CD4-positive, alpha-beta T cell treated with Interleukin-10 for 1 hour (primary cell): Measurements from ENCODE around the gene C4A.
"Not testable (repeated sequence)": the region's sequence is repeated elsewhere in the genome, so short reads cannot be mapped to it uniquely, and the experiment has no call there.

Source experiments
- DNase-seq: peaks from one replicate; pipeline ENCODE4 v3.0.0-alpha.2; 2020

C4A gene

DNA sequence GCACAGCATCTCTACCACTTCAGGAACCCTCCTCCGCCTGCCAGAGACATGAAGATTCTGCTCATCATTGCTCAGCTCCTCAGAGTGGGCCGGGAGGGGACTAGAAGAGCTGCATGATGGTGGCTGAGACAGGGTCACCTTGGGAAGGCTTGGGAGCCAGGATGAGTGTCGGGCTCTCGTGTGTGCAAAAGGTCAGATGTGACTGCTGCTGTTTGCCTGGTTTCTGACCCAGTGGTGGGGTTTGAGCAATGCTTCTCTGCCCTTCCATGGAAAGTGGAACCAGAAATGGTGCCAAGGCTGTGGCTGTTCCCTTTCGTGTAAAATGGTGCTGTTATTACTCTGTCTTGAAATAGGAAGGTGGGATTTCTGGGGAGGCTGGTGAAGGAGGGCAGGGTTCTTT is 859 bp upstream of the C4A start:
- DNase-seq, result not testable (repeated sequence)

DNA sequence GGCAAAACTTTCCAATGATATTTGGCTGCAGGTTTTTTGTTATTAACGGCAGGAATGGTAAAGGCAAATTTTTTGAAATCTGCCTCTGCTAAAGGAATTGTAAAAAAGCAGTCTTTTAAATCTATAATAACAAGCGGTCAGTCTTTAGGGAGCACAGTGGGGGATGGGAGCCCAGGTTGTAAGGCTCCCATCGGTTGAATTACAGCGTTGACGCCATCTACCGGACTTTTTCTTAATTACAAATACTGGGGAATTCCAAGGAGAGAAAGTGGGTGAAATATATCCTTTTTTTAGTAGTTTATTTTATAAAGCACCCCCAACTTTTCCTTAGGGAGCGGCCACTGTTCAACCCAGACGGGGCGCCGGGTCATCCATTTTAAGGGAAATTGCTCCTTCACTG is 7.5 kb downstream of the C4A start:
- not testable (repeated sequence) for DNase-seq

DNA sequence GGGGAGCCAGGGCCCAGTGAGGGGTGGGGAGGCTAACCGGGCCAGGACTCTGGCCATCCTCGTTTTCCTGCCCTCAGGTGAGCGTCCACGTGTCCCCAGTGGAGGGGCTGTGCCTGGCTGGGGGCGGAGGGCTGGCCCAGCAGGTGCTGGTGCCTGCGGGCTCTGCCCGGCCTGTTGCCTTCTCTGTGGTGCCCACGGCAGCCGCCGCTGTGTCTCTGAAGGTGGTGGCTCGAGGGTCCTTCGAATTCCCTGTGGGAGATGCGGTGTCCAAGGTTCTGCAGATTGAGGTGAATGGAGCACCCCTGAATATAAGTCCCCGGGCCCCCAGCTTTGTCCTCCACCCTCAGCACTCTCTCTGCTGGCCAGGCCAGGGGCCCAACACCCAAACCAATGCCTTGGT is 12.6 kb downstream of the C4A start:
- not testable (repeated sequence) for DNase-seq

DNA sequence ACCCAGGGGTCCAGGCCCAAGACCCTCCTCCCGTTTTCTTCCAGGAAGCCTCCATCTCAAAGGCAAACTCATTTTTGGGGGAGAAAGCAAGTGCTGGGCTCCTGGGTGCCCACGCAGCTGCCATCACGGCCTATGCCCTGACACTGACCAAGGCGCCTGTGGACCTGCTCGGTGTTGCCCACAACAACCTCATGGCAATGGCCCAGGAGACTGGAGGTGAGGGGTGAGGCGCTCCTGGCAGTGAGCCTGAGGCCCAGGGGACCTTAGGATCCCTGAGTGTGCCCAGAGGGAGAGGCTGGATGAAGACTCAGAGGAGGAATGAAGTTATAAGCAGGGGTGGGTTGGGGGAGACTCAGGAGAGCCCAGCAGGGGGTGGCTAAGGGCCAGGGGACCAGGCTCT is 14.5 kb downstream of the C4A start:
- not testable (repeated sequence) for DNase-seq

DNA sequence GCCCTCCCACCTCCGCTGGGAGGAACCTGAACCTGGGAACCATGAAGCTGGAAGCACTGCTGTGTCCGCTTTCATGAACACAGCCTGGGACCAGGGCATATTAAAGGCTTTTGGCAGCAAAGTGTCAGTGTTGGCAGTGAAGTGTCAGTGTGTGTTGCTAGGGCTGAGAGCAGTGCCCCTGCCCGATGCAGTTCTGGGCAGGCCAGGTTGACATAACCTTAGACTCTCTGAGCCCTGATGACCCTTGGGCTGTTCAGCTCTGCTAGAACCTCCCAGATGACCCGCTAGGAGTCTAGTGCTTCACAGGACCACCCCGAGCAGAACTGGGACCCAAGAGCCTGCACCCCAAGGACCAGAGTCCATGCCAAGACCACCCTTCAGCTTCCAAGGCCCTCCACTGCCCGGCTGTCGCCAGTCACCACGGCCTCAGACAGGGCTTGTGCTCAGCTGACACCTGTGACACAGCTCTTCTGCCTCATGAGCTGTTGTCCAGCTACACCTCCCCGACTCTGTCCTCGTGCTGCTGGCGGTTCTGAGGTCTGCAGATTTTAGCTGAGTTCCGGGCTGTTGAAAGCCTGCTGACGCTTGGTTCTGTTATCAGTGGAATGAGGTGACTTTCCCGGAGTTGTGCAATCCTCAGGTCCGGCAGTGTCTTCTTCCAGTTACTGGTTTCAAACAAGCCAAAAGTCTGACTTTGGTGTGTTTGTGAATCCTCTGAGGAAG is 20.9 kb downstream of the C4A start:
- DNase-seq, result not testable (repeated sequence)

DNA sequence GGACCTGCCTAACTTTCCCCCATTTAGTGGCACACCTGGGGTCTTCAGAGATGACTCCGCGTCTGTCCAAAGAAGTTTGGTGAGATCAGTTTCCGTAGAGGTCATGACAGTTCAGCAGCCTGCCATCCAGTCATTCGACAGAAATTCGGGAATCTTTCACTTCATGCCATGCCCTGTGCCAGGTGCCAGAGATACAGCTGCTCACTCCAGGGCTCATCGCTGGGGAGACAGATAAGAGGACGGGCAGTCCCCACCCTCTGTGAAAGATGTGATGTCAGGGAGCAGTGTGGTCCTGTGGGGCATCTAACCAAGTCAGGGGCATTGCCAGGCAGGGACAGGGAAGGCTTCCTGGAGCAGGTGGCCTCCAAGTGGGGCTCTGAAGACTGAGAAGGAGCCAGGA is 21.4 kb downstream of the C4A start:
- DNase-seq, result not testable (repeated sequence)

DNA sequence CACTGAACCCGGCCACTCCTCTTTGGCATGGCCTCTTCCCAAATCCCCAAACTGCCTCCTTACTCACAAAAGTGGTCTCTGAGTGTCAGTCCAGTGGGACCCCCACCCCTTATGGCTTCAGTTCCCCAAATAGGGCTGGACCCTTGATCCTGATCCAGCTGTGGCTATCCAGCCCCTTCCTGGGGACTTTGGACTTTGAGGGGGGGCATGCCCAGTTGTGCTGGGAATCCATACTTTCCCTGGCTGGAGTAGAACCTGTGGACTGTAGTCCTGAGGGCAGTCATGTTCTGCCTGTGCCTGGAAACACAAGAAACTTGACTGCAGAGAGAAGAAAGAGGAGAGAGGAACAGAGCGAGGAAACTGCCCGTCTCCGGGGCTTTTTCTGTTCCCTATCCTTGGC is 22.5 kb downstream of the C4A start:
- DNase-seq, result not testable (repeated sequence)

DNA sequence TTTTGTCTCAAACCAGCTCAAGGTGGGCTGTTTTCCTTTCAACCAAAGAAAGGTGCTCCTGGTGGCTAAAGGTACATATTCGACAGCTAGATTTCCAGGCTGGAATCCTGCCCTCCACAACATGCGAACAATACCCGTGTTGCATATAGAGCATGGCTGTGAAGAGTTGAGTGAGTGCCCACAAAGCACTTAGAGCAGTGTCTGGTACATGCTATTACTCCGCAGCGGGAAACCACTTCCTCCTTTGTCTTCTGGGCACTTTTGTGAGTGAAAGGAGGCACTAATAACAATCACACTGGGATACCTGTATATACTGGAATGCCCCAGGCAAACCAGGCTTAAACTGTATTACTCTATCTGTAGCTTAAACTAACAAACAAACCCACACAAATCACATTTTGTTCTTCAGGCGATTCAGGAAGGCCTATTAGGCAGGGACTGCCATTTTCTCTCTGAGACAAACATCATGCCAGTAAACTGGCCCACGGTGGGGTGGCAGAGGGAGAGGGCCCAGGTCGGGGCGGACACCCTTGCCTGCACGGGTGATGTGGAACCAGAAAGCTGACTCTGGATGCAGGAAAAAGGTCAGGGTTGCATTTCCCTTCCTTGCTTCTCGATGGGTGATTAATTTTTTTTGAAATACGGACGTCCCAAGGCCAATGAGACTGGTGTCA is 23.1 kb downstream of the C4A start:
- DNase-seq, result not testable (repeated sequence)

DNA sequence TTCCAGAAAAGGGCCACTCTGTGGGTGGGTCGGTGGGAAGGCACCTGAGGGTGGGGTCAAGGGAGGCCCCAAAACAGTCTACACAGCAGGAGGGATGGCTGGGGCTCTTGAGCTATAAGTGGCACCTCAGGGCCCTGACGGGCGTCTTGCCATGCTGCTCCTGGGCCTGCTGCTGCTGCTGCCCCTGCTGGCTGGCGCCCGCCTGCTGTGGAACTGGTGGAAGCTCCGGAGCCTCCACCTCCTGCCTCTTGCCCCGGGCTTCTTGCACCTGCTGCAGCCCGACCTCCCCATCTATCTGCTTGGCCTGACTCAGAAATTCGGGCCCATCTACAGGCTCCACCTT is 23.7 kb downstream of the C4A start:
- not testable (repeated sequence) for DNase-seq

DNA sequence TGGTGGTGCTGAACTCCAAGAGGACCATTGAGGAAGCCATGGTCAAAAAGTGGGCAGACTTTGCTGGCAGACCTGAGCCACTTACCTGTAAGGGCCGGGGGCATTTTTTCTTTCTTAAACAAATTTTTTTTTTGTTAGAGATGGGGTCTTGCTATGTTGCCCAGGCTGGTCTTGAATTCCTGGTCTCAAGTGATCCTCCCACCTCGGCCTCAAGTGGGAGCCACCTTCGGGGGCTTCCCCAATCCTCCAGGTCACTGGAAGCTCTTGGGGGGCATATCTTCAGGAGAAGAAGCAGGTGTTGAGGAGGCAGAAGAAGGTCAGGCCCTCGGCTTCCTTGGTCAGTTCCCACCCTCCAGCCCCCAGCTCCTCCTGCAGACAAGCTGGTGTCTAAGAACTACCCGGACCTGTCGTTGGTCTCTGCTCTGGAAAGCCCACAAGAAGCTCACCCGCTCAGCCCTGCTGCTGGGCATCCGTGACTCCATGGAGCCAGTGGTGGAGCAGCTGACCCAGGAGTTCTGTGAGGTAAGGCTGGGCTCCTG is 24.2 kb downstream of the C4A start:
- not testable (repeated sequence) for DNase-seq

DNA sequence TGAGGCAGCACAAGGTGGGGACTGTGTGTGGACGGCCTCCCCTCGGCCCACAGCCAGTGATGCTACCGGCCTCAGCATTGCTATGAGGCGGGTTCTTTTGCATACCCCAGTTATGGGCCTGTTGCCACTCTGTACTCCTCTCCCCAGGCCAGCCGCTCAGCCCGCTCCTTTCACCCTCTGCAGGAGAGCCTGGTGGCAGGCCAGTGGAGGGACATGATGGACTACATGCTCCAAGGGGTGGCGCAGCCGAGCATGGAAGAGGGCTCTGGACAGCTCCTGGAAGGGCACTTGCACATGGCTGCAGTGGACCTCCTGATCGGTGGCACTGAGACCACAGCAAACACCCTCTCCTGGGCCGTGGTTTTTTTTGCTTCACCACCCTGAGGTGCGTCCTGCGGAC is 25.2 kb downstream of the C4A start:
- not testable (repeated sequence) for DNase-seq

DNA sequence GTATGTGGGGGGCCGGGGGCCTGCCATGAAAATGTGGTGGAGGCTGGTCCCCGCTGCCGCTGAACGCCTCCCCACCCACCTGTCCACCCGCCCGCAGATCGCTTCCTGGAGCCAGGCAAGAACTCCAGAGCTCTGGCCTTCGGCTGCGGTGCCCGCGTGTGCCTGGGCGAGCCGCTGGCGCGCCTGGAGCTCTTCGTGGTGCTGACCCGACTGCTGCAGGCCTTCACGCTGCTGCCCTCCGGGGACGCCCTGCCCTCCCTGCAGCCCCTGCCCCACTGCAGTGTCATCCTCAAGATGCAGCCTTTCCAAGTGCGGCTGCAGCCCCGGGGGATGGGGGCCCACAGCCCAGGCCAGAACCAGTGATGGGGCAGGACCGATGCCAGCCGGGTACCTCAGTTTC is 26.2 kb downstream of the C4A start:
- not testable (repeated sequence) for DNase-seq

DNA sequence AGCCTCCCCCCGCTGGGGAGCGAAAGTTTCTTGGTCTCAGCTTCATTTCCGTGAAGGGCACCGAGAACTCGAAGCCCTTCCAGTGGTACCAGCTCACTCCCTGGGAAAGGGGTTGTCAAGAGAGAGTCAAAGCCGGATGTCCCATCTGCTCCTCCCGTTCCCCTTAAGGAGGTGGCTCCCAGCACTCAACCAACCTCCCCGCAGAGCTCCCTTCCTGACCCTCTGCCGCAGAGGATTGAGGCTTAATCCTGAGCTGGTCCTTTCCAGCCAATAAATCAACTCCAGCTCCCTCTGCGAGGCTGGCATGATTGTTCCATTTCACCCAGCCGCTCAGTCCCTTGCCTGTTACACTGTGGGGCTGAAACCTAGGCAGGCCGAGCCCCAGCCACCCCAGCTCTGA is 26.8 kb downstream of the C4A start:
- not testable (repeated sequence) for DNase-seq

DNA sequence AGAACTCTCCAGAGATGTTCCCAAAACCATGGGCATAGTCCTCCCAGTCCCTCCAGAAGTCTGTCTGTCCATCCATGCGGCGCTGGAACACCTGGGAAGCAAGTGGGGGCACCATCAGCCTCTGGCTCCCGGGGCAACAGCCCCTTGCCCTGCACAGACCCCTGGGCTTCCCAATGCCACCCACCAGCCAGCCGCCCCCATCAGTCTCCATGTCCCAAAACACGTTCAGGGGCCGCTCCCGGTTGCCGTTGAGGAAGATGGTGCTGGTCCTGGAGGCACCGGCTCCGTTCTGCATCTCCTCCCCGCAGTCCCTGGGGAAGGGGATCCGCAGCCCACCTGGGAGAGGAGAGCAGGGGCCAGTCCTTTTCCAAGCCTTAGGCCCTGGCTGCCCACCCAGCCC is 27.7 kb downstream of the C4A start:
- not testable (repeated sequence) for DNase-seq

DNA sequence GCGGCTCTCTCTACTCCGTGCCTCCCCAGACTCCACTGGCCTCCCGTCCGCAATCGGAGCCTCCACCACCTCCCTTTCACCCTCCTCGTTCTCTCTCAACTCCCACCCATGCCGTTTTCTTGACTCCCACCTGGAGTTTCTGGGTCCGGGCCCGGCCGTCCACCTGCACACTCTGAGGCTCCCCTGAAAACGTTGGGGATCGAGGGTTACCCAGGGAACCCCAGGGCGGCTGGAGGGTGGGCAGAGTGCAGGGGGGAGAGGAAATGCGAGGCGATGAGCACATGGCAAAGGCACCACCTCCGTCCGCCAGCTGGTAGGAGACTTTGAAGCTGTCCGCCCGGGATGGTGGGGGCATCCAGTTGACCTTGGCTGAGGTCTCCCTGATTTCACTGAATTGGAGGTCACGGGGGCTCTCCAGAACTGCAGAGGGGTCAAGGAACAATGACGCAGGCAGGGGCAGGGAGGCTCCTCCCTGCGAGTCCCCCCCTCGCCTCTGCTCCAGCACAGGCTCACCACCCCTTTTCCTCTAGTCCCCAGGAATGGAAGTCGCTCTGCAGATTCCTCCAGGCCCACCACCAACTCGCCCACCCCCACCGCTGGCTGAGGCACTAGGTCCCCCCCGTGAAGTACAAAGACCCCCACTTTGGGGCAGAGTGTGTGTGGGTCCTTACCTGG is 29.1 kb downstream of the C4A start:
- not testable (repeated sequence) for DNase-seq

DNA sequence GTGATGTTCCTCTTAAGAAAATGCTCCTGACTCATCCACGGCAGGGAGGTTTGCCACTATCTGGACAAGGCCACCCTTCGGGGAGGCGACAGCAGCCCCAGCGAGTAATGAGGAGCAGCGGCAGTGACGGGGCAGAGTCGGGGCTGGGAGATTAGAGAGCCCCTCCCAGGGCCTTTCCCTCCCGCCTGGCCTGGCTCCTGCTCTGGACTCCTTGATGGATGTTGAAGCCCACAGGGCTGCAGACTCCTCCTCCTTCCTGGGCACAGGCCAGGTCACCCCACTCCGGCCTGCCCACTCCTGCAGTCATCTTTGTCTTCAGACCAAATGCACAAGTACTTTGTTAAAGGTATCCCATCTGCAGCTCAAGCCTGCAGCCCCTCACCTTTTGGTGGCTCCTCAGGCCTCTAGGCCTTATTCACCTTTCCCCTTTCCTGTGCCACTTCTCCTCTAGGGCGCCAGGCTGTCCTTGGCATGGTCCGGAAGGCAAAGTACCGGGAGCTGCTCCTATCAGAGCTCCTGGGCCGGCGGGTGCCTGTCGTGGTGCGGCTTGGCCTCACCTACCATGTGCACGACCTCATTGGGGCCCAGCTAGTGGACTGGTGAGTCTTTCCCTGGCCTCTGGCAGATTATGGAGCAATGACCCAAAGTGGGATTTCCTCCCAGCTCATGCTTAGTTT is 31.2 kb downstream of the C4A start:
- not testable (repeated sequence) for DNase-seq

DNA sequence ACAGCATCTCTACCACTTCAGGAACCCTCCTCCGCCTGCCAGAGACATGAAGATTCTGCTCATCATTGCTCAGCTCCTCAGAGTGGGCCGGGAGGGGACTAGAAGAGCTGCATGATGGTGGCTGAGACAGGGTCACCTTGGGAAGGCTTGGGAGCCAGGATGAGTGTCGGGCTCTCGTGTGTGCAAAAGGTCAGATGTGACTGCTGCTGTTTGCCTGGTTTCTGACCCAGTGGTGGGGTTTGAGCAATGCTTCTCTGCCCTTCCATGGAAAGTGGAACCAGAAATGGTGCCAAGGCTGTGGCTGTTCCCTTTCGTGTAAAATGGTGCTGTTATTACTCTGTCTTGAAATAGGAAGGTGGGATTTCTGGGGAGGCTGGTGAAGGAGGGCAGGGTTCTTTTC is 31.9 kb downstream of the C4A start:
- not testable (repeated sequence) for DNase-seq

DNA sequence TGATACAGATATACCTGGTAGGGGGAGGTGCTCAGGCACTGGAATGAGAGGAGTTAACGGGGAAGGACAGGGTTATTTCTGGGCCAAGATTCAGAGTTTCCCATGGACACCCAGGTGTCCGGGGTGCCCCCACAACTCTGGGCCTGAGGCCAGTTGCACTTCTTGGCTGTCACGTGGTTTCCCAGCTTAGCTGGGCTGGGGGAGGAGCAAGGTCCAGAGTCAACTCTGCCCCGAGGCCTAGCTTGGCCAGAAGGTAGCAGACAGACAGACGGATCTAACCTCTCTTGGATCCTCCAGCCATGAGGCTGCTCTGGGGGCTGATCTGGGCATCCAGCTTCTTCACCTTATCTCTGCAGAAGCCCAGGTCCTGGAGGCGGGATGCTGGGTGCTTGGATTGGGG is 32.7 kb downstream of the C4A start, which contains the start of gene C4B:
Gene C4B (plus strand): TSS at position 249 of the 400 bp plus-strand sequence. CDS start 51 bp downstream, at position 300.
- DNase-seq, result not testable (repeated sequence)

DNA sequence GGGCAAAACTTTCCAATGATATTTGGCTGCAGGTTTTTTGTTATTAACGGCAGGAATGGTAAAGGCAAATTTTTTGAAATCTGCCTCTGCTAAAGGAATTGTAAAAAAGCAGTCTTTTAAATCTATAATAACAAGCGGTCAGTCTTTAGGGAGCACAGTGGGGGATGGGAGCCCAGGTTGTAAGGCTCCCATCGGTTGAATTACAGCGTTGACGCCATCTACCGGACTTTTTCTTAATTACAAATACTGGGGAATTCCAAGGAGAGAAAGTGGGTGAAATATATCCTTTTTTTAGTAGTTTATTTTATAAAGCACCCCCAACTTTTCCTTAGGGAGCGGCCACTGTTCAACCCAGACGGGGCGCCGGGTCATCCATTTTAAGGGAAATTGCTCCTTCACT is 40.2 kb downstream of the C4A start:
- not testable (repeated sequence) for DNase-seq

DNA sequence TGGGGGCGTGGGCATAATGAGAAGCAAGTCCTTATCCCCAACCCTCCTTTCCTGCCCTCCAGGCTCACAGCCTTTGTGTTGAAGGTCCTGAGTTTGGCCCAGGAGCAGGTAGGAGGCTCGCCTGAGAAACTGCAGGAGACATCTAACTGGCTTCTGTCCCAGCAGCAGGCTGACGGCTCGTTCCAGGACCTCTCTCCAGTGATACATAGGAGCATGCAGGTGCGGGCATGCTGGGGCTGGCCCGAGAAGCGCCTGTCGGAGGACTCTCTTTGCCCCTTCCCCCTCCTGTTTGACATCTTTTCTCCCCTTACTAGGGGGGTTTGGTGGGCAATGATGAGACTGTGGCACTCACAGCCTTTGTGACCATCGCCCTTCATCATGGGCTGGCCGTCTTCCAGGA is 46.8 kb downstream of the C4A start:
- not testable (repeated sequence) for DNase-seq

DNA sequence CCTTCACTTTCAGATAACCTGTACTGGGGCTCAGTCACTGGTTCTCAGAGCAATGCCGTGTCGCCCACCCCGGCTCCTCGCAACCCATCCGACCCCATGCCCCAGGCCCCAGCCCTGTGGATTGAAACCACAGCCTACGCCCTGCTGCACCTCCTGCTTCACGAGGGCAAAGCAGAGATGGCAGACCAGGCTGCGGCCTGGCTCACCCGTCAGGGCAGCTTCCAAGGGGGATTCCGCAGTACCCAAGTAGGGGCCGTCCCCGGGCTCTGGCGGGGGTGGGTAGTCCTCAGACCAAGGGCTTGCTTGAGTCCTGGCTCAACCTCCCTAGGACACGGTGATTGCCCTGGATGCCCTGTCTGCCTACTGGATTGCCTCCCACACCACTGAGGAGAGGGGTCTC is 47.7 kb downstream of the C4A start:
- DNase-seq, result not testable (repeated sequence)

DNA sequence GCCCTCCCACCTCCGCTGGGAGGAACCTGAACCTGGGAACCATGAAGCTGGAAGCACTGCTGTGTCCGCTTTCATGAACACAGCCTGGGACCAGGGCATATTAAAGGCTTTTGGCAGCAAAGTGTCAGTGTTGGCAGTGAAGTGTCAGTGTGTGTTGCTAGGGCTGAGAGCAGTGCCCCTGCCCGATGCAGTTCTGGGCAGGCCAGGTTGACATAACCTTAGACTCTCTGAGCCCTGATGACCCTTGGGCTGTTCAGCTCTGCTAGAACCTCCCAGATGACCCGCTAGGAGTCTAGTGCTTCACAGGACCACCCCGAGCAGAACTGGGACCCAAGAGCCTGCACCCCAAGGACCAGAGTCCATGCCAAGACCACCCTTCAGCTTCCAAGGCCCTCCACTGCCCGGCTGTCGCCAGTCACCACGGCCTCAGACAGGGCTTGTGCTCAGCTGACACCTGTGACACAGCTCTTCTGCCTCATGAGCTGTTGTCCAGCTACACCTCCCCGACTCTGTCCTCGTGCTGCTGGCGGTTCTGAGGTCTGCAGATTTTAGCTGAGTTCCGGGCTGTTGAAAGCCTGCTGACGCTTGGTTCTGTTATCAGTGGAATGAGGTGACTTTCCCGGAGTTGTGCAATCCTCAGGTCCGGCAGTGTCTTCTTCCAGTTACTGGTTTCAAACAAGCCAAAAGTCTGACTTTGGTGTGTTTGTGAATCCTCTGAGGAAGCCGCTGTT is 53.6 kb downstream of the C4A start:
- DNase-seq, result not testable (repeated sequence)
